HAP-1 (cell line): ENCODE measurements around the gene AKAP6.

Experiments
- DNase-seq, 2 experiments: peaks; one replicate each; pipeline ENCODE4 v3.0.0-alpha.2; 2016 to 2020; ENCODE audit warnings: low spot score in 2 of 2
- H3K27me3 ChIP-seq: fragments of 250-450 bp; sonication (Bioruptor Pico); 2 replicates; pipeline ENCODE4 v1.5.1; 2020; ENCODE audit warnings: low read depth, mild to moderate bottlenecking, moderate library complexity
- H3K36me3 ChIP-seq: fragments of 250-450 bp; sonication (Bioruptor Pico); replicated peaks from 2 replicates; pipeline ENCODE4 v1.5.1; 2020; ENCODE audit warnings: mild to moderate bottlenecking
- H3K4me1 ChIP-seq: fragments of 250-450 bp; sonication (Bioruptor Pico); 2 replicates; pipeline ENCODE4 v1.5.1; 2020; ENCODE audit warnings: mild to moderate bottlenecking
- H3K4me3 ChIP-seq: fragments of 250-450 bp; sonication (Bioruptor Pico); 2 replicates; pipeline ENCODE4 v1.5.1; 2020; ENCODE audit warnings: mild to moderate bottlenecking, moderate library complexity
- H3K9me3 ChIP-seq: fragments of 250-450 bp; sonication (Bioruptor Pico); 2 replicates; pipeline ENCODE4 v1.5.1; 2020; ENCODE audit warnings: mild to moderate bottlenecking, moderate library complexity
- in situ Hi-C: fragments of 300-500 bp; cut with MboI; formaldehyde crosslinking; loops from 3 replicates; pipeline ENCODE4 v1.14.3; 2020; ENCODE audit warnings: low sequenced_read_pairs, inconsistent platforms, mixed read lengths

AKAP6 gene

GRCh38 chr14:32710231-32710671, 381.2 kb downstream of the AKAP6 start:
- Histone ChIP-seq H3K9me3 (no peaks in the 10 kb centered on the region), H3K36me3 (no peaks in the 10 kb centered on the region), H3K27me3 (no peaks in the 10 kb centered on the region), H3K4me3 (no peak overlapping the region), H3K4me1 (peaks cover 14% of the 10 kb centered on the region)
- no peak for DNase-seq
- in situ Hi-C loops, result loop anchor here (25.0 kb wide), 1 partner anchor 1077 kb away; no protein-coding TSS in a partner anchor

- H3K27me3 ChIP-seq, result no peaks in the 10 kb centered on the region
- DNase-seq, result peak; percentile 63 to 75
- H3K36me3 ChIP-seq, result no peaks in the 10 kb centered on the region
- H3K4me1 ChIP-seq, result peaks cover 14% of the 10 kb centered on the region
- in situ Hi-C loops, result loop anchor here (25.0 kb wide), 1 partner anchor 1076 kb away; no protein-coding TSS in a partner anchor
- no peaks in the 10 kb centered on the region for H3K9me3 ChIP-seq
- H3K4me3 ChIP-seq, result no peak overlapping the region
Measured at GRCh38 chr14:32710731-32711680, 381.9 kb downstream of the AKAP6 start.

- Histone ChIP-seq H3K4me1 (peaks cover 14% of the 10 kb centered on the region), H3K9me3 (no peaks in the 10 kb centered on the region), H3K4me3 (no peak overlapping the region), H3K27me3 (no peaks in the 10 kb centered on the region), H3K36me3 (no peaks in the 10 kb centered on the region)
- in situ Hi-C loops, result loop anchor here (25.0 kb wide), 1 partner anchor 1073 kb away; no protein-coding TSS in a partner anchor
- DNase-seq, result no peak
Measured at GRCh38 chr14:32713856-32714255, 384.8 kb downstream of the AKAP6 start.

GRCh38 chr14:32719601-32720000, 390.5 kb downstream of the AKAP6 start:
- in situ Hi-C loops, result loop anchor here (25.0 kb wide), 1 partner anchor 1068 kb away; no protein-coding TSS in a partner anchor
- no peaks in the 10 kb centered on the region for H3K27me3 ChIP-seq
- peaks cover 3% of the 10 kb centered on the region; the same call in 1 of the 2 replicates for H3K4me1 ChIP-seq
- no peaks in the 10 kb centered on the region for H3K36me3 ChIP-seq
- H3K9me3 ChIP-seq, result no peaks in the 10 kb centered on the region
- no peak overlapping the region for H3K4me3 ChIP-seq
- no peak for DNase-seq

GRCh38 chr14:32720927-32721326, 391.8 kb downstream of the AKAP6 start:
- Histone ChIP-seq H3K4me3 (no peak overlapping the region), H3K36me3 (no peaks in the 10 kb centered on the region), H3K9me3 (no peaks in the 10 kb centered on the region), H3K27me3 (no peaks in the 10 kb centered on the region), H3K4me1 (peaks cover 15% of the 10 kb centered on the region)
- DNase-seq, result no peak
- in situ Hi-C loops, result loop anchor here (25.0 kb wide), 1 partner anchor 1066 kb away; no protein-coding TSS in a partner anchor

- no peak for DNase-seq
- in situ Hi-C loops, result loop anchor here (25.0 kb wide), 1 partner anchor 1065 kb away; no protein-coding TSS in a partner anchor
Measured at GRCh38 chr14:32722631-32723183, 393.6 kb downstream of the AKAP6 start.

GRCh38 chr14:32724867-32725471, 395.9 kb downstream of the AKAP6 start:
- Histone ChIP-seq H3K4me1 (peaks cover 34% of the 10 kb centered on the region), H3K9me3 (no peaks in the 10 kb centered on the region), H3K4me3 (no peak overlapping the region), H3K36me3 (no peaks in the 10 kb centered on the region), H3K27me3 (no peaks in the 10 kb centered on the region)
- DNase-seq, result peak; percentile 33 to 61
- in situ Hi-C loops, result loop anchor here (25.0 kb wide), 1 partner anchor 1062 kb away; no protein-coding TSS in a partner anchor

More at GRCh38 chr14:32722631-32723183, 393.6 kb downstream of the AKAP6 start:
- no peaks in the 10 kb centered on the region for H3K27me3 ChIP-seq
- H3K9me3 ChIP-seq, result no peaks in the 10 kb centered on the region
- H3K4me1 ChIP-seq, result peaks cover 26% of the 10 kb centered on the region
- no peaks in the 10 kb centered on the region for H3K36me3 ChIP-seq
- H3K4me3 ChIP-seq, result no peak overlapping the region

- Histone ChIP-seq H3K4me1 (peaks cover 34% of the 10 kb centered on the region), H3K27me3 (no peaks in the 10 kb centered on the region), H3K36me3 (no peaks in the 10 kb centered on the region), H3K4me3 (no peak overlapping the region), H3K9me3 (no peaks in the 10 kb centered on the region)
- DNase-seq, result peak; percentile 20 to 51
- in situ Hi-C loops, result no loop called here
Measured at GRCh38 chr14:32726516-32726915, 397.4 kb downstream of the AKAP6 start.

GRCh38 chr14:32727832-32728231, 398.7 kb downstream of the AKAP6 start:
- in situ Hi-C loops, result no loop called here
- no peaks in the 10 kb centered on the region for H3K9me3 ChIP-seq

GRCh38 chr14:32728526-32728925, 399.4 kb downstream of the AKAP6 start:
- peaks cover 34% of the 10 kb centered on the region for H3K4me1 ChIP-seq
- H3K27me3 ChIP-seq, result no peaks in the 10 kb centered on the region
- in situ Hi-C loops, result no loop called here
- H3K9me3 ChIP-seq, result no peaks in the 10 kb centered on the region
- H3K4me3 ChIP-seq, result no peak overlapping the region
- no peaks in the 10 kb centered on the region for H3K36me3 ChIP-seq
- peak in 1 of 2 experiments; percentile 24 for DNase-seq

More at GRCh38 chr14:32727832-32728231, 398.7 kb downstream of the AKAP6 start:
- Histone ChIP-seq H3K4me3 (no peak overlapping the region), H3K27me3 (no peaks in the 10 kb centered on the region), H3K36me3 (no peaks in the 10 kb centered on the region), H3K4me1 (peaks cover 34% of the 10 kb centered on the region)
- no peak for DNase-seq

GRCh38 chr14:32728976-32729375, 399.9 kb downstream of the AKAP6 start:
- Histone ChIP-seq H3K9me3 (no peaks in the 10 kb centered on the region), H3K36me3 (no peaks in the 10 kb centered on the region), H3K4me1 (peaks cover 34% of the 10 kb centered on the region), H3K4me3 (no peak overlapping the region), H3K27me3 (no peaks in the 10 kb centered on the region)
- DNase-seq, result no peak
- in situ Hi-C loops, result no loop called here

- Histone ChIP-seq H3K9me3 (no peaks in the 10 kb centered on the region), H3K36me3 (no peaks in the 10 kb centered on the region), H3K4me3 (no peak overlapping the region), H3K27me3 (no peaks in the 10 kb centered on the region), H3K4me1 (peaks cover 16% of the 10 kb centered on the region)
- DNase-seq, result no peak
- in situ Hi-C loops, result no loop called here
Measured at GRCh38 chr14:32731249-32731648, 402.2 kb downstream of the AKAP6 start.

- in situ Hi-C loops, result no loop called here
- H3K4me3 ChIP-seq, result no peak overlapping the region
- peaks cover 18% of the 10 kb centered on the region for H3K4me1 ChIP-seq
- H3K27me3 ChIP-seq, result no peaks in the 10 kb centered on the region
- DNase-seq, result no peak
- H3K36me3 ChIP-seq, result no peaks in the 10 kb centered on the region
- no peaks in the 10 kb centered on the region for H3K9me3 ChIP-seq
Measured at GRCh38 chr14:32733015-32733414, 403.9 kb downstream of the AKAP6 start.
